Hepatocyte (in vitro differentiated cells): ENCODE results near the gene RABEP2.

ENCODE experiments used
- CTCF ChIP-seq: fragments of 200-600 bp; sonication (generic); IDR thresholded peaks from 2 replicates; pipeline ENCODE4 v1.5.1; 2016; ENCODE audit warnings: antibody characterized with exemption, mild to moderate bottlenecking; ENCODE audit not compliant: poor library complexity
- EZH2 ChIP-seq: fragments of 200-600 bp; sonication (generic); IDR thresholded peaks from 2 replicates; pipeline ENCODE4 v1.6.1; 2016; ENCODE audit warnings: antibody characterized with exemption, mild to moderate bottlenecking, borderline replicate concordance

DNA sequence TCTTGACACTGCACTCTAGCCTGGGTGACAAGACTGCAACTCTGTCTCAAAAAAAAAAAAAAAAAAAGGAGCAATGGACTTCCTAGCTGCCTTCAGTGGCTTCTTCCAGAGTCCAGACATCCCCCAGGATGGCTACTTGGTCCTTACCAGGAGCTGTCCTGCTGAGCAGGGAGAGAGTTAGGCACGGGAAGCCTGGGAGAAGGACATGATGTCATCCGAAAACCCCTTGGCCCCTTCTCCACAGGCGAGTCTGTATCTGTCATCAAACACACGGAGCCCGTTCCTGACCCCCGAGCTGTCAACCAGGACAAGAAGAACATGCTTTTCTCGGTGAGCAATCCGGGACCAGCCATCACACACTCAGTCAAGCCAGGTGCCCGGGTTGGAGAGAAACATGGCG, 38.1 kb downstream of the RABEP2 start:
- TF ChIP-seq CTCF, result no peak
- TF ChIP-seq EZH2, result no peak
